Stromal cell of bone marrow (primary cell): ENCODE data around the gene ADAMTS12.

Experiments used
- DNase-seq: peaks from one replicate; pipeline ENCODE4 v3.0.0-alpha.2; 2012; ENCODE audit warnings: low read depth

ADAMTS12 gene

DNA sequence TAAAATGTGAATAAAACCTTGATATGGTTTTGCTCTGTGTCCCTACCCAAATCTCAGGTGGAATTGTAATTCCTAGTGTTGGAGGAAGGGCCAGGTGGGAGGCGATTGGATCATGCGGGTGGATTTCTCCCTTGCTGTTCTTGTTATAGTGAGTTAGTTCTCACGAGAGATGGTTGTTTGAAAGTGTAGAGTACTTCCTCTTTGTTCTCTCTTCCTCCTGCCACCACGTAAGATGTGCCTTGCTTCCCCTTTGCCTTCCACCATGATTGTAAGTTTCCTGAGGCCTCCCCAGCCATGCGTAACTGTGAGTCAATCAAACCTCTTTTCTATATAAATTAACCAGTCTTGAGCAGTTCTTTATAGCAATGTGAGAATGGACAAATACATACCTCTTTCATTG is 416.1 kb downstream of the ADAMTS12 start:
- no peak for DNase-seq

- DNase-seq: no peak
Observed at GRCh38 chr5:33474931-33475499, 416.8 kb downstream of the ADAMTS12 start.

GRCh38 chr5:33474004-33474403 is 417.8 kb downstream of the ADAMTS12 start:
- no peak for DNase-seq
